PC-9 (cell line): Measurements from ENCODE around the gene KIAA0513. TPM values are rescaled to one million over a fixed set of nuclear protein-coding genes. Genes with fewer than 3 reads are reported as not detected.

Experiments
- BruUV-seq: library from RNA; stranded (reverse); fragments of 400-500 nt; replicated peaks from 2 replicates; lab custom pipeline; 2021; lab: Mats Ljungman, UMichigan
- CTCF ChIA-PET: fragments of 300-600 bp; sonication (Branson Sonifier 250); formaldehyde crosslinking; loops from one replicate; lab custom pipeline; 2022; ENCODE audit warnings: antibody characterized with exemption; lab: Charles Lee
- POLR2A ChIA-PET: fragments of 300-600 bp; sonication (Branson Sonifier 250); formaldehyde crosslinking; loops from one replicate; lab custom pipeline; 2022; ENCODE audit warnings: antibody characterized with exemption; ENCODE audit not compliant: unreplicated experiment; lab: Charles Lee
- DNase-seq, 2 experiments: peaks; one replicate each; pipeline versions ENCODE4 v3.0.0 to v3.0.0-alpha.2; 2015 to 2022; ENCODE audit warnings: mixed read lengths in 1 of 2
- H2AFZ ChIP-seq: fragments of 200-600 bp; sonication (generic); 2 replicates; pipeline ENCODE4 v1.8.1; 2017; ENCODE audit warnings: antibody characterized with exemption
- H3F3A ChIP-seq: fragments of 200-600 bp; sonication (generic); 2 replicates; pipeline ENCODE4 v1.8.1; 2017; ENCODE audit warnings: antibody characterized with exemption, mild to moderate bottlenecking, low read depth; ENCODE audit not compliant: insufficient read depth
- H3K27ac ChIP-seq: fragments of 200-600 bp; sonication (generic); 2 replicates; pipeline ENCODE4 v1.6.1; 2016; ENCODE audit warnings: mixed run types
- H3K27me3 ChIP-seq: fragments of 200-600 bp; sonication (generic); 2 replicates; pipeline ENCODE4 v1.6.1; 2016; ENCODE audit warnings: low read depth, mixed run types; ENCODE audit not compliant: insufficient read depth
- H3K36me3 ChIP-seq: fragments of 200-600 bp; sonication (generic); 2 replicates; pipeline ENCODE4 v1.6.1; 2016; ENCODE audit warnings: low read depth, mixed run types
- H3K4me1 ChIP-seq: fragments of 200-600 bp; sonication (generic); replicated peaks from 2 replicates; pipeline ENCODE4 v1.6.1; 2016; ENCODE audit warnings: mixed run types; ENCODE audit not compliant: insufficient read depth
- H3K4me2 ChIP-seq: fragments of 200-600 bp; sonication (generic); 2 replicates; pipeline ENCODE4 v1.6.1; 2017; ENCODE audit warnings: mixed run types
- H3K4me3 ChIP-seq: fragments of 200-600 bp; sonication (generic); 2 replicates; pipeline ENCODE4 v1.6.1; 2016; ENCODE audit warnings: mixed run types
- H3K79me2 ChIP-seq: fragments of 200-600 bp; sonication (generic); 2 replicates; pipeline ENCODE4 v1.6.1; 2017; ENCODE audit warnings: low read depth, mixed run types
- H3K9me2 ChIP-seq: fragments of 200-600 bp; sonication (generic); 2 replicates; pipeline ENCODE4 v1.8.1; 2017; ENCODE audit warnings: mild to moderate bottlenecking; ENCODE audit not compliant: insufficient read depth
- H3K9me3 ChIP-seq: fragments of 200-600 bp; sonication (generic); 2 replicates; pipeline ENCODE4 v1.8.1; 2016; ENCODE audit warnings: low read depth; ENCODE audit not compliant: insufficient read depth
- H4K20me1 ChIP-seq: fragments of 200-600 bp; sonication (generic); 2 replicates; pipeline ENCODE4 v1.8.1; 2017; ENCODE audit not compliant: insufficient read depth
- EZH2 ChIP-seq: fragments of 200-600 bp; sonication (generic); IDR thresholded peaks from 2 replicates; pipeline ENCODE4 v1.8.0; 2017; ENCODE audit warnings: antibody characterized with exemption, low read depth
- intact Hi-C: fragments of 100-400 bp; cut with micrococcal nuclease; formaldehyde crosslinking; loops from one replicate; pipeline ENCODE4 v1.10.0; 2022; ENCODE audit not compliant: unreplicated experiment
- total RNA-seq: library from RNA; stranded (reverse); gene quantifications from 2 replicates; pipeline ENCODE4 v1.2.3, GENCODE V29; 2021
- TF ChIP-seq, protein P1 (sequence below): fragments of 200-600 bp; sonication (generic); conservative IDR thresholded peaks from 2 replicates; pipeline ENCODE4 v1.6.1; 2017; ENCODE audit warnings: mixed run types, antibody characterized with exemption, mild to moderate bottlenecking, moderate library complexity

The KIAA0513 gene
- total RNA-seq, 1 experiment from 2014 or later = 4.3 TPM

DNA sequence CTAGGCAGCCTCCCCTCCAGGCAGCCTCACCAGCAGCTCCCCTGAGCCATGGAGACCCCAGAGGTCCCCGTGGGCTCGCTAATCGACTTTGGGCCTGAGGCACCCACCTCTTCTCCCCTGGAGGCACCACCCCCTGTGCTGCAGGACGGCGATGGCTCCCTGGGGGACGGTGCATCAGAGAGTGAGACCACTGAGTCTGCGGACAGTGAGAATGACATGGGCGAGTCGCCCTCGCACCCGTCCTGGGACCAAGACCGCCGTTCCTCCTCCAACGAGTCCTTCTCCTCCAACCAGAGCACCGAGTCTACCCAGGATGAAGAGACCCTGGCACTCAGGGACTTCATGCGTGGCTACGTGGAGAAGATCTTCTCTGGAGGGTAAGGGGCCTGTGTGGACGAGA, 39.4 kb downstream of the KIAA0513 start:
- no peak for DNase-seq
- no peaks in the 10 kb centered on the region for H3K9me2 ChIP-seq
- H3K27ac ChIP-seq = no peak overlapping the region
- H3K4me3 ChIP-seq = no peak overlapping the region
- ChIA-PET POLR2A (no interaction called here), CTCF (no interaction called here)
- no TSS peak for BruUV-seq
- no peaks in the 10 kb centered on the region for H4K20me1 ChIP-seq
- no peak overlapping the region for H3K4me2 ChIP-seq
- no peak overlapping the region for H2AFZ ChIP-seq
- intact Hi-C loops = no loop called here
- H3K9me3 ChIP-seq = no peaks in the 10 kb centered on the region
- H3F3A ChIP-seq = no peaks in the 10 kb centered on the region
- no peaks in the 10 kb centered on the region for H3K36me3 ChIP-seq
- H3K27me3 ChIP-seq = no peaks in the 10 kb centered on the region
- TF ChIP-seq EZH2 = no peak
- TF ChIP-seq, protein P1, sequence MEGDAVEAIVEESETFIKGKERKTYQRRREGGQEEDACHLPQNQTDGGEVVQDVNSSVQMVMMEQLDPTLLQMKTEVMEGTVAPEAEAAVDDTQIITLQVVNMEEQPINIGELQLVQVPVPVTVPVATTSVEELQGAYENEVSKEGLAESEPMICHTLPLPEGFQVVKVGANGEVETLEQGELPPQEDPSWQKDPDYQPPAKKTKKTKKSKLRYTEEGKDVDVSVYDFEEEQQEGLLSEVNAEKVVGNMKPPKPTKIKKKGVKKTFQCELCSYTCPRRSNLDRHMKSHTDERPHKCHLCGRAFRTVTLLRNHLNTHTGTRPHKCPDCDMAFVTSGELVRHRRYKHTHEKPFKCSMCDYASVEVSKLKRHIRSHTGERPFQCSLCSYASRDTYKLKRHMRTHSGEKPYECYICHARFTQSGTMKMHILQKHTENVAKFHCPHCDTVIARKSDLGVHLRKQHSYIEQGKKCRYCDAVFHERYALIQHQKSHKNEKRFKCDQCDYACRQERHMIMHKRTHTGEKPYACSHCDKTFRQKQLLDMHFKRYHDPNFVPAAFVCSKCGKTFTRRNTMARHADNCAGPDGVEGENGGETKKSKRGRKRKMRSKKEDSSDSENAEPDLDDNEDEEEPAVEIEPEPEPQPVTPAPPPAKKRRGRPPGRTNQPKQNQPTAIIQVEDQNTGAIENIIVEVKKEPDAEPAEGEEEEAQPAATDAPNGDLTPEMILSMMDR = no peak
- no peaks in the 10 kb centered on the region for H3K79me2 ChIP-seq
- H3K4me1 ChIP-seq = no peaks in the 10 kb centered on the region

DNA sequence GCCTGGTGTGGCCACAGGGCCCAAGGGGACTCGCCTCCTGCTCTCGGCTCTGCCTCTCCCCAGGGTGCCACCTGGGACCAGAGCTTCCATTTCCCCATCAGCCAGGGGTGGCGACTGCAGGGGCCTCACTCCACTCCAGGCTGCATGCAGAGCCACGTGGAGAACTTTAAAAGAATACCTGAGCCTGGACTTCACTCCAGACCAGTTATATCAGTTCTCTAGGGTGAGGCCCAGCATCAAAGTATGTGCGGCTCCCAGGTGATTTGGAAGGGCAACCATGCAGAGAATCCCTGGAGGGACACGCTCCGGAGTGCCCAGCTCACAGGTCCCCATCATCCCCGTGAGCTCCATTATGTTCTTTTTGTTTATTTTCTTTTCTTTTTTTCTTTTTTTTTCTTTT, 39.8 kb downstream of the KIAA0513 start:
- ChIA-PET CTCF (interaction anchor here (0.6 kb wide), 1 partner anchor 7 kb away, joined by 7 read pairs; no protein-coding TSS in a partner anchor), POLR2A (interaction anchor here (0.5 to 0.6 kb wide), 3 partner anchors 16 to 312 kb away, joined by 3 to 6 read pairs (median 4); no protein-coding TSS in a partner anchor)
- BruUV-seq = no TSS peak
- H3K9me3 ChIP-seq = no peaks in the 10 kb centered on the region
- H3K79me2 ChIP-seq = no peaks in the 10 kb centered on the region
- no peaks in the 10 kb centered on the region for H4K20me1 ChIP-seq
- no peaks in the 10 kb centered on the region for H3F3A ChIP-seq
- no peaks in the 10 kb centered on the region for H3K27me3 ChIP-seq
- intact Hi-C loops = no loop called here
- no peak overlapping the region for H3K27ac ChIP-seq
- H3K36me3 ChIP-seq = no peaks in the 10 kb centered on the region
- no peak for DNase-seq
- no peaks in the 10 kb centered on the region for H3K9me2 ChIP-seq
- H3K4me1 ChIP-seq = no peaks in the 10 kb centered on the region
- TF ChIP-seq EZH2 = no peak
- TF ChIP-seq, protein P1 = no peak
- no peak overlapping the region for H2AFZ ChIP-seq
- no peak overlapping the region for H3K4me2 ChIP-seq
- no peak overlapping the region for H3K4me3 ChIP-seq

DNA sequence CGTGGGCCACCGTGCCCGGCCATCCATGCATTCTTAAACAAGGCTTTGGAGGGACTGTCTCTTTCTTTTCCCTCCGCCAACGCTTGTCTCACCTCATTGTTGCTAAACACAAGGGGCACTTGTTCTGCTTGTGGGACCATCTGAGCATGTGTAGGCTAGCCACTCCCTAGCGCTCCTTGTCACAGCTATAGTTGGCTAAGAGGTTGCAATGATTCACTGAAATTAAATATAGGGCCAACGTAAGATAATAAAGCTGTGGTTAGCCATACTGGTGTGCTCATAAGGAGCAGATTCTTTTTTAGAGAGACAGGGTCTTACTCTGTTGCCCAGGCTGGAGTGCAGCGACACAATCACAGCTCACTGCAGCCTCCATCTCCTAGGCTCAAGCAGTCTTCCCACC, 41.2 kb downstream of the KIAA0513 start:
- Histone ChIP-seq H3K27me3 (no peaks in the 10 kb centered on the region), H3K9me3 (no peaks in the 10 kb centered on the region), H3K4me2 (no peak overlapping the region), H3F3A (no peaks in the 10 kb centered on the region), H3K27ac (no peak overlapping the region), H3K4me1 (no peaks in the 10 kb centered on the region), H2AFZ (no peak overlapping the region), H3K4me3 (no peak overlapping the region), H3K36me3 (no peaks in the 10 kb centered on the region), H3K9me2 (no peaks in the 10 kb centered on the region), H3K79me2 (no peaks in the 10 kb centered on the region), H4K20me1 (no peaks in the 10 kb centered on the region)
- TF ChIP-seq EZH2 = no peak
- TF ChIP-seq, protein P1 = no peak
- POLR2A ChIA-PET = no interaction called here
- BruUV-seq = no TSS peak
- CTCF ChIA-PET = interaction anchor here (0.6 to 0.8 kb wide), 2 partner anchors 12 to 36 kb away, joined by 3 to 4 read pairs; no protein-coding TSS in a partner anchor
- intact Hi-C loops = no loop called here
- DNase-seq = no peak
